ENCODE data around the gene TNF.

DNA sequence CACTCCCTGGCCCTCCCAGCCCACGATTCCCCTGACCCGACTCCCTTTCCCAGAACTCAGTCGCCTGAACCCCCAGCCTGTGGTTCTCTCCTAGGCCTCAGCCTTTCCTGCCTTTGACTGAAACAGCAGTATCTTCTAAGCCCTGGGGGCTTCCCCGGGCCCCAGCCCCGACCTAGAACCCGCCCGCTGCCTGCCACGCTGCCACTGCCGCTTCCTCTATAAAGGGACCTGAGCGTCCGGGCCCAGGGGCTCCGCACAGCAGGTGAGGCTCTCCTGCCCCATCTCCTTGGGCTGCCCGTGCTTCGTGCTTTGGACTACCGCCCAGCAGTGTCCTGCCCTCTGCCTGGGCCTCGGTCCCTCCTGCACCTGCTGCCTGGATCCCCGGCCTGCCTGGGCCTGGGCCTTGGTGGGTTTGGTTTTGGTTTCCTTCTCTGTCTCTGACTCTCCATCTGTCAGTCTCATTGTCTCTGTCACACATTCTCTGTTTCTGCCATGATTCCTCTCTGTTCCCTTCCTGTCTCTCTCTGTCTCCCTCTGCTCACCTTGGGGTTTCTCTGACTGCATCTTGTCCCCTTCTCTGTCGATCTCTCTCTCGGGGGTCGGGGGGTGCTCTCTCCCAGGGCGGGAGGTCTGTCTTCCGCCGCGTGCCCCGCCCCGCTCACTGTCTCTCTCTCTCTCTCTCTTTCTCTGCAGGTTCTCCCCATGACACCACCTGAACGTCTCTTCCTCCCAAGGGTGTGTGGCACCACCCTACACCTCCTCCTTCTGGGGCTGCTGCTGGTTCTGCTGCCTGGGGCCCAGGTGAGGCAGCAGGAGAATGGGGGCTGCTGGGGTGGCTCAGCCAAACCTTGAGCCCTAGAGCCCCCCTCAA is 3.1 kb upstream of the TNF start, which contains the start of gene LTA:
- TF ChIP-seq, protein P1, sequence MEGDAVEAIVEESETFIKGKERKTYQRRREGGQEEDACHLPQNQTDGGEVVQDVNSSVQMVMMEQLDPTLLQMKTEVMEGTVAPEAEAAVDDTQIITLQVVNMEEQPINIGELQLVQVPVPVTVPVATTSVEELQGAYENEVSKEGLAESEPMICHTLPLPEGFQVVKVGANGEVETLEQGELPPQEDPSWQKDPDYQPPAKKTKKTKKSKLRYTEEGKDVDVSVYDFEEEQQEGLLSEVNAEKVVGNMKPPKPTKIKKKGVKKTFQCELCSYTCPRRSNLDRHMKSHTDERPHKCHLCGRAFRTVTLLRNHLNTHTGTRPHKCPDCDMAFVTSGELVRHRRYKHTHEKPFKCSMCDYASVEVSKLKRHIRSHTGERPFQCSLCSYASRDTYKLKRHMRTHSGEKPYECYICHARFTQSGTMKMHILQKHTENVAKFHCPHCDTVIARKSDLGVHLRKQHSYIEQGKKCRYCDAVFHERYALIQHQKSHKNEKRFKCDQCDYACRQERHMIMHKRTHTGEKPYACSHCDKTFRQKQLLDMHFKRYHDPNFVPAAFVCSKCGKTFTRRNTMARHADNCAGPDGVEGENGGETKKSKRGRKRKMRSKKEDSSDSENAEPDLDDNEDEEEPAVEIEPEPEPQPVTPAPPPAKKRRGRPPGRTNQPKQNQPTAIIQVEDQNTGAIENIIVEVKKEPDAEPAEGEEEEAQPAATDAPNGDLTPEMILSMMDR (IDR thresholded peaks at IDR 0.05): no peak
- TF ChIP-seq POLR2A (IDR thresholded peaks at IDR 0.05) (no peak), POLR2AphosphoS5 (IDR thresholded peaks at IDR 0.05; ENCODE audit: insufficient read depth in 1 of 2, low read depth in 1 of 2) (no peak)
